ENCODE measurements around the gene AEBP2.
"Not testable (repeated sequence)": the region's sequence is repeated elsewhere in the genome, so short reads cannot be mapped to it uniquely, and the experiment has no call there.

The AEBP2 gene

GRCh38 chr12:19421503-19422282 is 17.6 kb upstream of the AEBP2 start:
- peak; percentile 18 for DNase-seq

GRCh38 chr12:19423166-19423930 is 15.9 kb upstream of the AEBP2 start:
- DNase-seq, result peak; percentile 23

- peak; percentile 64 for DNase-seq
Measured at GRCh38 chr12:19428246-19428645, 11.0 kb upstream of the AEBP2 start.

GRCh38 chr12:19429491-19429890 is 9.8 kb upstream of the AEBP2 start:
- not testable (repeated sequence) for DNase-seq

GRCh38 chr12:19430988-19431387 is 8.3 kb upstream of the AEBP2 start:
- no peak for DNase-seq

- peak; percentile 89 for DNase-seq
Measured at GRCh38 chr12:19431407-19432308, 7.6 kb upstream of the AEBP2 start.

- DNase-seq, result peak; percentile 43
Measured at GRCh38 chr12:19432309-19433170, 6.8 kb upstream of the AEBP2 start.

GRCh38 chr12:19434538-19434937 is 4.8 kb upstream of the AEBP2 start:
- peak; percentile 29 for DNase-seq

- DNase-seq, result peak; percentile 63
Measured at GRCh38 chr12:19435831-19436497, 3.3 kb upstream of the AEBP2 start.

- DNase-seq, result peak; percentile 40
Measured at GRCh38 chr12:19436931-19437330, 2.4 kb upstream of the AEBP2 start.

GRCh38 chr12:19437996-19438395 is 1.3 kb upstream of the AEBP2 start:
- no peak for DNase-seq

GRCh38 chr12:19440019-19440858 is 947 bp downstream of the AEBP2 start:
- peak; percentile 82 for DNase-seq

GRCh38 chr12:19440916-19441315 is 1.6 kb downstream of the AEBP2 start:
- DNase-seq, result no peak

- no peak for DNase-seq
Measured at GRCh38 chr12:19443585-19443984, 4.3 kb downstream of the AEBP2 start.

- peak; percentile 12 for DNase-seq
Measured at GRCh38 chr12:19444097-19444496, 4.8 kb downstream of the AEBP2 start.

- no peak for DNase-seq
Measured at GRCh38 chr12:19447386-19447785, 8.1 kb downstream of the AEBP2 start.

GRCh38 chr12:19449814-19450213 is 10.5 kb downstream of the AEBP2 start:
- DNase-seq, result no peak

- DNase-seq, result peak; percentile 42
Measured at GRCh38 chr12:19450362-19450761, 11.1 kb downstream of the AEBP2 start.

GRCh38 chr12:19451196-19451595 is 11.9 kb downstream of the AEBP2 start:
- peak; percentile 85 for DNase-seq

GRCh38 chr12:19453961-19454360 is 14.7 kb downstream of the AEBP2 start:
- DNase-seq, result no peak

GRCh38 chr12:19454837-19455236 is 15.5 kb downstream of the AEBP2 start:
- DNase-seq, result no peak
